ENCODE measurements around the gene DRC1. TPM values are rescaled to one million over a fixed set of nuclear protein-coding genes. Genes with fewer than 3 reads are reported as not detected.

DRC1 gene
- total RNA-seq, 3 donors from 2014 or later: not detected

DNA sequence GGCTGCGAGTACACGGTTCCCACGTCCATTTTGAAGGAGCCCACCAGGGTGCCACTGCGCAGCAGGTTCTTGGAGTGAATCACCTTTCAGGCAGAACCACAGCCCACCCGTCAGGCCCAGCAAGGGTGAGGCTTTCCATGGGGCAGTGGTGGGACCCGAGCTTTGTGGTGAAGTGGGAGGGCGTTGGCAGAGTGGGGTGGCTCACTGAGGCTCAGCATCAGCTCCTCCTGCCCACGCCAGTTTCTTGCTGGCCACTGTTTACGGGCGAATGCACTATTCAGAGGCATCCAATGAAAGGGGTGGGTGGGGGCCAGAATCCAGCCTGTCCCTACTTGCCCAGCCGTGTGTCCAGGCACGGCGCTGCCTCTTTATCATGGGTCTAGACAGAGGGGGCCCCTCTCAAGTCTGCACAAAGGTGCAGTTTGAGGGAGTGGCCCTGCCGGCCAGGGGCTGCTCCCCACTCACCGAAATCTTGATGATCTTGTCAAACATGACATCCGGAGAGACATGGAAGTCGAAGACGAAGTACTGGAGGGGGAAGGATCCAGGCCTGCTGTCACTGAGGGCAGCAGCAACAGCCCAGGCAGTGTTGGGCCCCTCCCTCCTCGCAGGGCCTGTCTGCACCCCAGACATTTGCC lies 87.6 kb downstream of the DRC1 start:
- Histone ChIP-seq H3K9me3 (no peaks in the 10 kb centered on the region), H3K27ac (no peak overlapping the region), H3K4me1 (no peaks in the 10 kb centered on the region), H3K4me3 (no peak overlapping the region), H3K27me3 (no peaks in the 10 kb centered on the region), H3K36me3 (no peaks in the 10 kb centered on the region)
- DNase-seq (ENCODE audit: low spot score in 2 of 2): no peak
- intact Hi-C loops (cut with DNase I; ENCODE audit: low total_unique reads): no loop called here
- TF ChIP-seq, protein P1, sequence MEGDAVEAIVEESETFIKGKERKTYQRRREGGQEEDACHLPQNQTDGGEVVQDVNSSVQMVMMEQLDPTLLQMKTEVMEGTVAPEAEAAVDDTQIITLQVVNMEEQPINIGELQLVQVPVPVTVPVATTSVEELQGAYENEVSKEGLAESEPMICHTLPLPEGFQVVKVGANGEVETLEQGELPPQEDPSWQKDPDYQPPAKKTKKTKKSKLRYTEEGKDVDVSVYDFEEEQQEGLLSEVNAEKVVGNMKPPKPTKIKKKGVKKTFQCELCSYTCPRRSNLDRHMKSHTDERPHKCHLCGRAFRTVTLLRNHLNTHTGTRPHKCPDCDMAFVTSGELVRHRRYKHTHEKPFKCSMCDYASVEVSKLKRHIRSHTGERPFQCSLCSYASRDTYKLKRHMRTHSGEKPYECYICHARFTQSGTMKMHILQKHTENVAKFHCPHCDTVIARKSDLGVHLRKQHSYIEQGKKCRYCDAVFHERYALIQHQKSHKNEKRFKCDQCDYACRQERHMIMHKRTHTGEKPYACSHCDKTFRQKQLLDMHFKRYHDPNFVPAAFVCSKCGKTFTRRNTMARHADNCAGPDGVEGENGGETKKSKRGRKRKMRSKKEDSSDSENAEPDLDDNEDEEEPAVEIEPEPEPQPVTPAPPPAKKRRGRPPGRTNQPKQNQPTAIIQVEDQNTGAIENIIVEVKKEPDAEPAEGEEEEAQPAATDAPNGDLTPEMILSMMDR (IDR thresholded peaks at IDR 0.05): no peak

DNA sequence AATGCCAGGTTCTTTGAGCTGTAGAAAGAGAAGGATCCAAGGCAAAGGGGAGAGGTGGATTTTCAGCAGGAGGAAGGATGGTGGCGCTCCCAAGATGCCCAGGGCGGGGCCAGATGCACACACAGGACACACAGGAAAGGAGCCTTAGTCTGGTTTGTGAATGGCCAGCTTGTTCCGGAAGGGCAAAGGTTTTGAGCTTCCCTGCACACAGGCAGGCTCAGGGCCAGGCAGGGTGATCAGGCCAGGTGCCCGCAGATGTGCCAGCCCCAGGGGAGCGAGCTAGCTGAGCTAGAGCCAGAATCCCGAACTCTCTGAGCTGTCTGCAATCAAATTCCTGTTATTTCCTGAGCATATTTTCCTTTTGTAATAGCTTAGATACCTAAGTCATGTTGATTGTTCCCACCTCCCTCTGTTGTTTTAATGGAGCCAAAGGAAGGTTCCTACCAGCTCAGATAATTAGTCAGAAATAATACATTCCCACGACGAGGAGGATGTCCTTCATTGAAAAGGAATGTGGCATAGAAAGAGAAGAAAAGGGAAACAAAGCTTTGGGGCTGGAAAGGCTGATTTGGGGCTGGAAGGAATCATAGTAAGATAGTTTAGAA lies 89.9 kb downstream of the DRC1 start:
- intact Hi-C loops (cut with DNase I; ENCODE audit: low total_unique reads): no loop called here
- no peak for DNase-seq (ENCODE audit: low spot score in 2 of 2)
- Histone ChIP-seq H3K27ac (no peak overlapping the region), H3K4me1 (no peaks in the 10 kb centered on the region), H3K27me3 (no peaks in the 10 kb centered on the region), H3K9me3 (no peaks in the 10 kb centered on the region), H3K4me3 (no peak overlapping the region), H3K36me3 (no peaks in the 10 kb centered on the region)
- TF ChIP-seq, protein P1 (IDR thresholded peaks at IDR 0.05): no peak
- TF ChIP-seq POLR2AphosphoS5 (IDR thresholded peaks at IDR 0.05) (no peak), POLR2A (IDR thresholded peaks at IDR 0.05) (no peak)

DNA sequence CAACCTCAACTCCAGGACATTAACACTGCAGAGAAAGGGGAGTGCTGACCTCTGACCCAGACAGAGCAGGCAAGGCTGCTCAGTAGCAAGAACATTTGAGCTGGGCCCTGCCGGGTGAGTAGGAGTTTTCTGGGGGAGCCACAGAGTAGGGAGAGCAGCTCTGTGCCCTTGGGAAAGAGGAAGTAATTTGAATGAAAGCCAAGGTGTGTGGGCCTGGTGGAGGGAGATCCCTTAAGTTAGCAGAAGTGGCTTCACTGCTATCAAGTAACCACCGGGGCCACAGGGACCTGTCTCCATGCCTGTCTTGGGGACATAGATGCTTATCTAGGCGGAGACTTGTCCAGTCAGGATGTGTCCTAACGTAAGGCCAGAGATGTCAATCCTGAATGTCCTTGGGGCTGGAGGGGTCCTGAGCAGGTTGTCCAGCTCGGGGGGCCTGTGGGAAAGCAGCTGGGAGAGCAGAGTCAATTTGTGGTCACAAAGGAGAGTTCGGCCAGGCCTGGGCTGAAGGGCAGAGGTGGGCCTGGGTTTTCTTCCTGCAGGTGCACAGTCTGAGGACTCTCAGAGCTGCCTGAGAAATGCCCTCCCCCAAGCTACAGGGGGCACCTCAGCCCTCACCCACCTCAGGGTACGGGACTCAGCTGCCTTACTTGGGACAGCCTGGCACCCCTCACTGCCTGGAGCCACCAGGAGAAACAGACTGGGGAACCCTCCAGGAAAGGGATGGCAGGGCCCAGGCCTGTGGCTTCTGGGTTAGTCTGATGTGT lies 91.2 kb downstream of the DRC1 start:
- no peak overlapping the region for H3K27ac ChIP-seq
- no peaks in the 10 kb centered on the region for H3K4me1 ChIP-seq
- H3K9me3 ChIP-seq: no peaks in the 10 kb centered on the region
- H3K36me3 ChIP-seq: no peaks in the 10 kb centered on the region
- no peak overlapping the region for H3K4me3 ChIP-seq
- TF ChIP-seq POLR2AphosphoS5 (IDR thresholded peaks at IDR 0.05): no peak
- TF ChIP-seq, protein P1 (IDR thresholded peaks at IDR 0.05): no peak
- DNase-seq (ENCODE audit: low spot score in 2 of 2): no peak
- H3K27me3 ChIP-seq: no peaks in the 10 kb centered on the region
- intact Hi-C loops (cut with DNase I; ENCODE audit: low total_unique reads): no loop called here

DNA sequence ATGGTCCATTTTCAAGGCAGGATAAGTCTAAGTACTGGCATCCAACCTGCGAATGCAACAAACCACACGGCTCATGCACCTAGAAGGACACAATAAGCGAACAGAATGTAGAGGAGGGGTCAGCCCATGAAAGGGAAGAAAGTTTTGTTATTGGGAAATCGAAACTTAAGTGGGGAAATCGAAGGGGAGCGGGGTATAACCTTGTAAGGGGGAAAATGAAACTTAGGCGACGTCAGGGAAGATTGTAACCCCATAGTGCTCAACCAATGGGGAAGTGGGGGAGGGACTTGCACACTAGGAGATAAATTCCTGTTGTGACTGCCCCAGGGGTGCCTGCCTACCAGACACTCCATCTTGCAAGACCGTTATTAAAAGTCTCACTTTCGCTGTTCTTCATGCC lies 91.8 kb downstream of the DRC1 start:
- TF ChIP-seq POLR2AphosphoS5 (IDR thresholded peaks at IDR 0.05) (no peak), POLR2A (IDR thresholded peaks at IDR 0.05) (no peak)
- TF ChIP-seq, protein P1 (IDR thresholded peaks at IDR 0.05): no peak
- Histone ChIP-seq H3K4me3 (no peak overlapping the region), H3K27ac (no peak overlapping the region), H3K27me3 (no peaks in the 10 kb centered on the region), H3K36me3 (no peaks in the 10 kb centered on the region), H3K4me1 (no peaks in the 10 kb centered on the region), H3K9me3 (no peaks in the 10 kb centered on the region)
- intact Hi-C loops (cut with DNase I; ENCODE audit: low total_unique reads): no loop called here
- no peak for DNase-seq (ENCODE audit: low spot score in 2 of 2)

DNA sequence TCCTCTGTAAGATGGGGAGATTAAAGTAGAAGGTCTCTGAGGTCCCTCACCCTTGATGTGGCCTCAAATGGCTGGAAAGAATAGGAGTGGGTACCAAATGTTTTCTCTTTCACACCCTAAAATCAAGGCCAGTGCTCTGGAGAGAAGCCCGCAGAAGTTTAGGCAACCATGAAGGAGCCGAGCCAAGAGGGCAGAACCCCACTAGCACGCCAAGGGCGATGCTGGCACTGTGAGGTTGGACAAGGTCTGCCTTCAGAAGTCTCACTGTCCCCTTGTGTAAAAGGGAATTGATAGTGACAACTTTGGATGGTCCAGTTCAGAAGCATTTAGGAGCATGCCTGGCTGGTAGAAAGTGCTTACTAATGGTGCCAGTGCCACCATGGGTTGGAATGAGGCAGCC lies 92.5 kb downstream of the DRC1 start:
- Histone ChIP-seq H3K27ac (no peak overlapping the region), H3K36me3 (no peaks in the 10 kb centered on the region), H3K4me3 (no peak overlapping the region), H3K4me1 (no peaks in the 10 kb centered on the region), H3K9me3 (no peaks in the 10 kb centered on the region), H3K27me3 (no peaks in the 10 kb centered on the region)
- intact Hi-C loops (cut with DNase I; ENCODE audit: low total_unique reads): no loop called here
- no peak for DNase-seq (ENCODE audit: low spot score in 2 of 2)
- TF ChIP-seq POLR2AphosphoS5 (IDR thresholded peaks at IDR 0.05) (no peak), POLR2A (IDR thresholded peaks at IDR 0.05) (no peak)
- TF ChIP-seq, protein P1 (IDR thresholded peaks at IDR 0.05): no peak
